Right lobe of liver (tissue), 6 donors: Measurements from ENCODE around the gene PTK6. TPM values are rescaled to one million over a fixed set of nuclear protein-coding genes. Genes with fewer than 3 reads are reported as not detected.

Experiments
- ATAC-seq, 4 donors: fragments of 200-7000 bp; cut with Tn5 transposase; one replicate each; pipeline ENCODE4 v1.9.1; 2020; ENCODE audit warnings: mild to moderate bottlenecking in 4 of 4, moderate library complexity in 4 of 4
- DNase-seq, 3 donors: peaks; one replicate each; pipeline ENCODE4 v3.0.0-alpha.2; 2020
- H3K27ac ChIP-seq, 3 donors: fragments of 200-600 bp; one replicate each; pipeline ENCODE4 v1.8.0; 2022
- H3K27me3 ChIP-seq, 2 donors: fragments of 200-600 bp; one replicate each; pipeline ENCODE4 v1.8.0; 2022
- H3K36me3 ChIP-seq, 4 donors: fragments of 200-600 bp; sonication (generic) in 1 of 4; one replicate each; pipeline versions ENCODE4 v1.5.1 to v1.8.0; 2017 to 2022; ENCODE audit warnings: control low read depth in 1 of 4
- H3K4me1 ChIP-seq, 4 donors: fragments of 200-600 bp; sonication (generic) in 1 of 4; one replicate each; pipeline versions ENCODE4 v1.5.1 to v1.8.0; 2017 to 2022; ENCODE audit warnings: control low read depth in 1 of 4
- H3K4me3 ChIP-seq, 3 donors: fragments of 200-600 bp; one replicate each; pipeline ENCODE4 v1.8.0; 2022
- H3K9me3 ChIP-seq, 4 donors: fragments of 200-600 bp; sonication (generic) in 1 of 4; one replicate each; pipeline versions ENCODE4 v1.5.1 to v1.8.0; 2017 to 2022; ENCODE audit warnings: control low read depth in 1 of 4
- CTCF ChIP-seq, 4 donors: fragments of 200-600 bp in 3 of 4; fragments of 450-650 bp in 1 of 4; IDR thresholded peaks; one replicate each; pipeline versions ENCODE4 v1.5.1 to v1.8.0; 2016 to 2022; ENCODE audit warnings: antibody characterized with exemption in 4 of 4, mild to moderate bottlenecking in 2 of 4
- POLR2A ChIP-seq: fragments of 450-650 bp; IDR thresholded peaks from one replicate; pipeline ENCODE4 v1.6.1; 2017; ENCODE audit warnings: antibody characterized with exemption, mild to moderate bottlenecking
- WGBS: methylation state at CpG from one replicate; pipeline ENCODE4 v1.1.6; 2018; ENCODE audit warnings: low coverage, low lambda C conversion rate; ENCODE audit not compliant: insufficient coverage; ENCODE audit errors: missing lambda C conversion rate; 5-methylcytosine and 5-hydroxymethylcytosine counted together
- intact Hi-C, 2 donors: fragments of 100-400 bp; cut with DNase I; formaldehyde crosslinking; loops; one replicate each; pipeline versions ENCODE4 v1.11.2 to v1.14.1; 2022
- total RNA-seq, 6 experiments: library from RNA; depleted of rRNA in 2 of 6; stranded (reverse); fragments of >200 nt in 2 of 6; fragmentation: NEBNext Ultra II Directional in 3 of 6; extraction: Animal tissue kit (Norgen Biotek cat#: 25700) in 3 of 6; gene quantifications; one replicate each; pipeline versions ENCODE4 v1.1.0 to v1.2.4, GENCODE V29; 2016 to 2023
- donor health status: DM: no; HTN: yes; CAD: no.
- donor health status: DM: no; HTN: no; CAD: no.
- donor health status: DM: no; HTN: no; CAD: no.
- donor health status: DM: no; HTN: yes; CAD: no.
- donor health status: DM: no; HTN: yes; CAD: no.

The PTK6 gene
- total RNA-seq, 6 experiments from 2014 or later: 0.78 to 11.0 (median 3.6) TPM

GRCh38 chr20:63540417-63541186, 3.4 kb upstream of the PTK6 start:
- no peaks in the 10 kb centered on the region for H3K36me3 ChIP-seq
- no peak for DNase-seq
- WGBS: no CpG with 5 or more reads among the region's 49 CpGs
- H3K27me3 ChIP-seq: no peaks in the 10 kb centered on the region
- H3K4me3 ChIP-seq: no peak overlapping the region
- ATAC-seq: no peak
- intact Hi-C loops: loop anchor here in 1 of 2 donors (10.0 kb wide), 1 partner anchor 434 kb away; the partner anchor contains the start of gene SAMD10
- no peak for TF ChIP-seq CTCF (IDR thresholded peaks at IDR 0.05)
- TF ChIP-seq POLR2A: no peak
- no peaks in the 10 kb centered on the region for H3K9me3 ChIP-seq
- H3K27ac ChIP-seq: no peak overlapping the region
- peaks cover 0 to 10% (median 4%) of the 10 kb centered on the region in 4 donors for H3K4me1 ChIP-seq

GRCh38 chr20:63539441-63540370, 2.5 kb upstream of the PTK6 start:
- Histone ChIP-seq H3K27me3 (no peaks in the 10 kb centered on the region), H3K4me1 (peaks cover 0 to 13% (median 6%) of the 10 kb centered on the region in 4 donors), H3K4me3 (no peak overlapping the region), H3K9me3 (no peaks in the 10 kb centered on the region), H3K27ac (no peak overlapping the region), H3K36me3 (no peaks in the 10 kb centered on the region)
- no CpG with 5 or more reads among the region's 29 CpGs for whole genome bisulfite sequencing
- no peak for ATAC-seq
- no peak for DNase-seq
- intact Hi-C loops: loop anchor here (10.0 kb wide), 1 partner anchor 435 kb away; the partner anchor contains the start of gene SAMD10 (in 2 of the 2)
- TF ChIP-seq CTCF (IDR thresholded peaks at IDR 0.05): no peak
- TF ChIP-seq POLR2A: no peak

- TF ChIP-seq CTCF (IDR thresholded peaks at IDR 0.05) (no peak), POLR2A (no peak)
- Histone ChIP-seq H3K27ac (no peak overlapping the region), H3K4me3 (no peak overlapping the region), H3K9me3 (no peaks in the 10 kb centered on the region), H3K36me3 (no peaks in the 10 kb centered on the region), H3K27me3 (no peaks in the 10 kb centered on the region), H3K4me1 (peaks cover 0 to 16% (median 7%) of the 10 kb centered on the region in 4 donors)
- 70% methylated on average over 5 of the region's 12 CpGs for WGBS
- intact Hi-C loops: loop anchor here in 1 of 2 donors (10.0 kb wide), 1 partner anchor 436 kb away; the partner anchor contains the start of gene SAMD10
- ATAC-seq (no peak), DNase-seq (no peak)
Observed at GRCh38 chr20:63539092-63539430, 1.9 kb upstream of the PTK6 start.

GRCh38 chr20:63538204-63539091, 1.3 kb upstream of the PTK6 start:
- no peak for TF ChIP-seq POLR2A
- TF ChIP-seq CTCF (IDR thresholded peaks at IDR 0.05): peak in 2 of 4 donors; percentile 14 to 22
- no peak for DNase-seq
- Histone ChIP-seq H3K36me3 (no peaks in the 10 kb centered on the region), H3K4me1 (peaks cover 0 to 16% (median 7%) of the 10 kb centered on the region in 4 donors), H3K9me3 (no peaks in the 10 kb centered on the region), H3K27me3 (no peaks in the 10 kb centered on the region), H3K4me3 (peak overlapping the region; percentile 32 to 46 (median 33)), H3K27ac (peak overlapping the region in 2 of 3 donors; percentile 72 to 75)
- intact Hi-C loops: loop anchor here in 1 of 2 donors (10.0 kb wide), 1 partner anchor 436 kb away; the partner anchor contains the start of gene SAMD10
- WGBS: 41% methylated on average over 6 of the region's 27 CpGs
- ATAC-seq: peak; percentile 6 to 34 (median 20)
